HepG2 (cell line): ENCODE data around the gene GPS2. TPM values are rescaled to one million over a fixed set of nuclear protein-coding genes. Genes with fewer than 3 reads are reported as not detected.

Experiments used
- ARID2 ChIP-seq: sonication (generic); formaldehyde crosslinking; IDR thresholded peaks from 2 replicates; pipeline ENCODE4 v1.8.1; 2022; ENCODE audit warnings: mild to moderate bottlenecking, missing genetic modification reagents, borderline replicate concordance
- GABPA ChIP-seq, 2 experiments: IDR thresholded peaks; 2 replicates each; pipeline ENCODE4 v1.6.1; 2011 to 2016; ENCODE audit warnings: low read depth in 2 of 2, low read length in 1 of 2, missing biosample characterization in 1 of 2, missing genetic modification characterization in 1 of 2
- IKZF4 ChIP-seq: sonication (generic); formaldehyde crosslinking; IDR thresholded peaks from 2 replicates; pipeline ENCODE4 v1.5.1; 2020; ENCODE audit warnings: borderline replicate concordance, mild to moderate bottlenecking, low read depth, missing genetic modification reagents; ENCODE audit errors: not compliant biosample characterization
- KIAA2018 ChIP-seq: sonication (generic); formaldehyde crosslinking; IDR thresholded peaks from 2 replicates; pipeline ENCODE4 v1.5.0; 2020; ENCODE audit warnings: mild to moderate bottlenecking, missing genetic modification reagents, borderline replicate concordance
- NR2F2 ChIP-seq: IDR thresholded peaks from 2 replicates; pipeline ENCODE4 v1.6.1; 2012; ENCODE audit warnings: low read depth, inconsistent platforms, borderline replicate concordance
- PCBP1 ChIP-seq: fragments of 200-400 bp; formaldehyde crosslinking; IDR thresholded peaks from 2 replicates; pipeline ENCODE4 v1.6.1; 2017; ENCODE audit warnings: mild to moderate bottlenecking, low read depth, low read length, borderline replicate concordance
- TBP ChIP-seq: sonication (generic); formaldehyde crosslinking; IDR thresholded peaks from 2 replicates; pipeline ENCODE4 v1.5.0; 2020; ENCODE audit warnings: missing genetic modification reagents
- ZBTB25 ChIP-seq: IDR thresholded peaks from 2 replicates; pipeline ENCODE4 v1.6.1; 2018; ENCODE audit warnings: missing genetic modification reagents
- ZNF260 ChIP-seq: sonication (generic); formaldehyde crosslinking; IDR thresholded peaks from 2 replicates; pipeline ENCODE4 v1.4.0; 2020; ENCODE audit warnings: missing genetic modification reagents, low read depth, mild to moderate bottlenecking, borderline replicate concordance
- ZNF431 ChIP-seq: sonication (generic); formaldehyde crosslinking; IDR thresholded peaks from 2 replicates; pipeline ENCODE4 v1.9.0; 2022; ENCODE audit warnings: missing genetic modification reagents, low read depth, mild to moderate bottlenecking, borderline replicate concordance
- ZNF619 ChIP-seq: sonication (generic); formaldehyde crosslinking; IDR thresholded peaks from 2 replicates; pipeline ENCODE4 v1.4.0; 2020; ENCODE audit warnings: mild to moderate bottlenecking, missing genetic modification reagents
- ZNF879 ChIP-seq: sonication (generic); formaldehyde crosslinking; IDR thresholded peaks from 2 replicates; pipeline ENCODE4 v1.8.1; 2023; ENCODE audit warnings: missing genetic modification reagents
- polyA plus RNA-seq, 8 experiments: library from polyadenylated mRNA; depleted of rRNA in 3 of 8; stranded (reverse) in 7 of 8; unstranded in 1 of 8; fragments of >200 nt; fragmentation: Illumina TruSeq in 4 of 8; extraction: Trizol in 4 of 8; gene quantifications; 2 replicates each; pipeline versions ENCODE4 v1.2.1 to v1.2.3, GENCODE V29; 2011 to 2016; ENCODE audit warnings: low read depth in 4 of 8, missing spikeins in 1 of 8, mixed read lengths in 1 of 8; ENCODE audit not compliant: insufficient read depth in 1 of 8
- total RNA-seq, 5 experiments: library from RNA; depleted of rRNA; stranded (reverse); fragments of >200 nt; fragmentation: Illumina TruSeq; extraction: Trizol; gene quantifications; 2 replicates each; pipeline ENCODE4 v1.2.3, GENCODE V29; 2016; ENCODE audit warnings: low read depth in 1 of 5
- TF ChIP-seq, protein P1 (sequence below): sonication (generic); formaldehyde crosslinking; conservative IDR thresholded peaks from 2 replicates; pipeline ENCODE4 v1.4.0; 2020; ENCODE audit warnings: missing genetic modification reagents
- TF ChIP-seq, protein P2 (sequence below): IDR thresholded peaks from 2 replicates; pipeline ENCODE4 v1.6.1; 2016

GPS2 gene
- total and polyA plus RNA-seq, 2 of the 13 experiments (the other 11 are each of a cell fraction or from before 2014, with no cell fraction given) = 58.0 to 59.4 TPM

GRCh38 chr17:7281074-7281952, 33.8 kb downstream of the GPS2 start, which contains the start of gene SLC2A4 (continued):
- TF ChIP-seq, protein P1, sequence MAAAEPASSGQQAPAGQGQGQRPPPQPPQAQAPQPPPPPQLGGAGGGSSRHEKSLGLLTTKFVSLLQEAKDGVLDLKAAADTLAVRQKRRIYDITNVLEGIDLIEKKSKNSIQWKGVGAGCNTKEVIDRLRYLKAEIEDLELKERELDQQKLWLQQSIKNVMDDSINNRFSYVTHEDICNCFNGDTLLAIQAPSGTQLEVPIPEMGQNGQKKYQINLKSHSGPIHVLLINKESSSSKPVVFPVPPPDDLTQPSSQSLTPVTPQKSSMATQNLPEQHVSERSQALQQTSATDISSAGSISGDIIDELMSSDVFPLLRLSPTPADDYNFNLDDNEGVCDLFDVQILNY = peak; percentile 48; the same call in 1 of the 2 replicates
- no peak for TF ChIP-seq ZNF431
- no peak for TF ChIP-seq TBP (CRISPR knock-in tag)
- no peak for TF ChIP-seq ZNF260 (CRISPR knock-in tag)
- no peak for TF ChIP-seq PCBP1
- TF ChIP-seq GABPA (IDR thresholded peaks at IDR 0.05; ENCODE audit: low read depth, low read length) = no peak
- TF ChIP-seq GABPA (CRISPR knock-in tag; IDR thresholded peaks at IDR 0.05; ENCODE audit: low read depth) = no peak
- no peak for TF ChIP-seq ZNF879 (CRISPR knock-in tag)
- TF ChIP-seq ZBTB25 (CRISPR knock-in tag) = no peak
- TF ChIP-seq ZNF619 (CRISPR knock-in tag) = no peak
- no peak for TF ChIP-seq ARID2
- TF ChIP-seq, protein P2, sequence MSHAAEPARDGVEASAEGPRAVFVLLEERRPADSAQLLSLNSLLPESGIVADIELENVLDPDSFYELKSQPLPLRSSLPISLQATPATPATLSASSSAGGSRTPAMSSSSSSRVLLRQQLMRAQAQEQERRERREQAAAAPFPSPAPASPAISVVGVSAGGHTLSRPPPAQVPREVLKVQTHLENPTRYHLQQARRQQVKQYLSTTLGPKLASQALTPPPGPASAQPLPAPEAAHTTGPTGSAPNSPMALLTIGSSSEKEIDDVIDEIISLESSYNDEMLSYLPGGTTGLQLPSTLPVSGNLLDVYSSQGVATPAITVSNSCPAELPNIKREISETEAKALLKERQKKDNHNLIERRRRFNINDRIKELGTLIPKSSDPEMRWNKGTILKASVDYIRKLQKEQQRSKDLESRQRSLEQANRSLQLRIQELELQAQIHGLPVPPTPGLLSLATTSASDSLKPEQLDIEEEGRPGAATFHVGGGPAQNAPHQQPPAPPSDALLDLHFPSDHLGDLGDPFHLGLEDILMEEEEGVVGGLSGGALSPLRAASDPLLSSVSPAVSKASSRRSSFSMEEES = no peak
- no peak for TF ChIP-seq KIAA2018 (CRISPR knock-in tag)
- no peak for TF ChIP-seq NR2F2
- no peak for TF ChIP-seq IKZF4
